Natural killer cell (primary cell): Measurements from ENCODE around the gene SURF4. TPM values are rescaled to one million over a fixed set of nuclear protein-coding genes. Genes with fewer than 3 reads are reported as not detected.

Experiments used
- ATAC-seq, 3 donors: fragments of 150-1000 bp in 2 of 3; fragments of 200-7000 bp in 1 of 3; cut with Tn5 transposase; 1 replicate in 1 of 3; 2 replicates in 2 of 3; pipeline ENCODE4 v1.10.0; 2021; ENCODE audit warnings: mild to moderate bottlenecking in 2 of 3, moderate library complexity in 2 of 3
- DNase-seq, 2 donors: peaks; one replicate each; pipeline versions ENCODE4 v3.0.0 to v3.0.0-alpha.2; 2013 to 2021; ENCODE audit warnings: mixed read lengths in 1 of 2
- H3K27ac ChIP-seq: one replicate; pipeline ENCODE4 v1.5.1; 2013; ENCODE audit warnings: mild to moderate bottlenecking, low read length
- H3K27me3 ChIP-seq: one replicate; pipeline ENCODE4 v1.6.1; 2013; ENCODE audit warnings: low read length; ENCODE audit not compliant: control insufficient read depth, insufficient read depth
- H3K36me3 ChIP-seq: one replicate; pipeline ENCODE4 v1.6.1; 2013; ENCODE audit warnings: low read length; ENCODE audit not compliant: control insufficient read depth, insufficient read depth
- H3K4me1 ChIP-seq: one replicate; pipeline ENCODE4 v1.6.1; 2013; ENCODE audit warnings: low read length; ENCODE audit not compliant: control insufficient read depth, insufficient read depth
- H3K4me3 ChIP-seq: one replicate; pipeline ENCODE4 v1.5.1; 2013; ENCODE audit warnings: low read length
- H3K9me3 ChIP-seq: one replicate; pipeline ENCODE4 v1.6.1; 2013; ENCODE audit warnings: low read length; ENCODE audit not compliant: control insufficient read depth, insufficient read depth
- H3K27ac Mint-ChIP-seq, 2 donors: one replicate each; pipeline ENCODE4 v1.8.0; 2022; ENCODE audit warnings: mild to moderate bottlenecking in 2 of 2, mixed read lengths in 2 of 2, moderate library complexity in 1 of 2
- H3K27me3 Mint-ChIP-seq, 2 donors: one replicate each; pipeline ENCODE4 v1.8.0; 2022; ENCODE audit warnings: low read depth in 2 of 2, mixed read lengths in 2 of 2
- H3K36me3 Mint-ChIP-seq: one replicate; pipeline ENCODE4 v1.8.0; 2022; ENCODE audit warnings: mixed read lengths
- H3K4me1 Mint-ChIP-seq, 2 donors: one replicate each; pipeline ENCODE4 v1.8.0; 2022; ENCODE audit warnings: mixed read lengths in 2 of 2
- H3K4me3 Mint-ChIP-seq: one replicate; pipeline ENCODE4 v1.8.0; 2022; ENCODE audit warnings: mild to moderate bottlenecking, moderate library complexity, mixed read lengths
- H3K9me3 Mint-ChIP-seq, 2 donors: one replicate each; pipeline ENCODE4 v1.8.0; 2022; ENCODE audit warnings: mixed read lengths in 2 of 2
- CTCF ChIP-seq: fragments of 200-600 bp; IDR thresholded peaks from one replicate; pipeline ENCODE4 v1.8.0; 2022; ENCODE audit warnings: antibody characterized with exemption
- WGBS: methylation state at CpG from one replicate; pipeline ENCODE4 v1.1.7; 2013; ENCODE audit warnings: missing lambda C conversion rate; ENCODE audit not compliant: insufficient coverage; 5-methylcytosine and 5-hydroxymethylcytosine counted together
- intact Hi-C: fragments of 100-400 bp; cut with micrococcal nuclease; formaldehyde crosslinking; loops from one replicate; pipeline ENCODE4 v1.14.2; 2022
- total RNA-seq, 4 donors: library from RNA; stranded (reverse); fragments of 120-200 nt in 1 of 4; gene quantifications; one replicate each; pipeline versions ENCODE4 v1.2.3 to v1.2.4, GENCODE V29; 2013 to 2022

Gene SURF4
- total RNA-seq, 3 donors from 2014 or later (not counting 1 experiment from before 2014, with no cell fraction given) = 111 to 135 (median 114) TPM

- ATAC-seq (no peak), DNase-seq (no peak)
- intact Hi-C loops = no loop called here
- 96% methylated on average over 13 of the region's 13 CpGs for whole genome bisulfite sequencing
- no peaks in the 10 kb centered on the region for H3K27me3 Mint-ChIP-seq
- Histone ChIP-seq H3K9me3 (no peaks in the 10 kb centered on the region), H3K4me1 (peaks cover 36% of the 10 kb centered on the region), H3K27me3 (no peaks in the 10 kb centered on the region), H3K36me3 (peaks cover 14% of the 10 kb centered on the region), H3K4me3 (no peak overlapping the region), H3K27ac (no peak overlapping the region)
- H3K9me3 Mint-ChIP-seq = no peaks in the 10 kb centered on the region
- H3K4me1 Mint-ChIP-seq = peaks cover 44 to 54% of the 10 kb centered on the region in 2 donors
- H3K27ac Mint-ChIP-seq = peak overlapping the region in 1 of 2 donors; percentile 84
- H3K4me3 Mint-ChIP-seq = peak overlapping the region; percentile 90
- no peak for TF ChIP-seq CTCF
- H3K36me3 Mint-ChIP-seq = no peaks in the 10 kb centered on the region
Measured at GRCh38 chr9:133419005-133419404, 43.1 kb upstream of the SURF4 start.

- TF ChIP-seq CTCF = no peak
- H3K27ac ChIP-seq = peak within 1 kb of the TSS; percentile 90
- intact Hi-C loops = no loop called here
- under 1% methylated on average over 75 of the region's 75 CpGs for WGBS
- no peaks in the 10 kb centered on the region for H3K9me3 ChIP-seq
- H3K36me3 ChIP-seq = peaks cover 19% of the 10 kb centered on the region
- Mint-ChIP-seq H3K36me3 (no peaks in the 10 kb centered on the region), H3K4me3 (peak within 1 kb of the TSS; percentile 90), H3K4me1 (peaks cover 44 to 58% of the 10 kb centered on the region in 2 donors), H3K9me3 (no peaks in the 10 kb centered on the region), H3K27ac (peak within 1 kb of the TSS; percentile 84 to 89), H3K27me3 (no peaks in the 10 kb centered on the region)
- peak within 1 kb of the TSS; percentile 80 for H3K4me3 ChIP-seq
- ATAC-seq (peak; percentile 86 to 89 (median 89)), DNase-seq (peak; percentile 74 to 91)
- no peaks in the 10 kb centered on the region for H3K27me3 ChIP-seq
- H3K4me1 ChIP-seq = peaks cover 36% of the 10 kb centered on the region
Measured at GRCh38 chr9:133417541-133418461, 41.9 kb upstream of the SURF4 start, which contains the start of gene REXO4. REXO4 (minus strand) TSS chr9:133418010; CDS start chr9:133417844, 166 bp downstream.

DNA sequence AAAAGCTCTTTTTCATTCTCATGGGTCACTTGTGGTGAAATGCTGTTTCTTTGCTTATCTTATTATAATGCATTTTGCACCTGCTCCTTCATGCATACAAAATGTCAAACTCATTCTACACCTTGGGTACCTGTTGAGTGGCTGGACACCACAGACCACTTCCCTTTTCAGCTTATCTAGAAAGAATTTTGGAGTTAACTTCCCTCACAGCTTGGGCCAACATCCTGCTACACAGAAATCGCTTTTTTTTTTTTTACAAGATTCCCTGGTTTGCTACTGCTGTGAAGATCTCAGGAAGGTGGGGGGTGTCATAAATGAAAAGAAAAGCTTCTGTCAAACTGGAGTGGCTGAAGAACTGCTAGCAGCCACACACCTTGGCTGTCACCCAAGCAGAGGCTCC, 39.3 kb upstream of the SURF4 start:
- H3K9me3 Mint-ChIP-seq = no peaks in the 10 kb centered on the region
- no peaks in the 10 kb centered on the region for H3K27me3 Mint-ChIP-seq
- H3K27ac ChIP-seq = no peak overlapping the region
- H3K4me3 ChIP-seq = no peak overlapping the region
- H3K9me3 ChIP-seq = no peaks in the 10 kb centered on the region
- H3K36me3 Mint-ChIP-seq = peaks cover 9% of the 10 kb centered on the region
- WGBS = no CpG with 5 or more reads among the region's 1 CpG
- peak overlapping the region in 1 of 2 donors; percentile 36 for H3K27ac Mint-ChIP-seq
- peaks cover 44 to 58% of the 10 kb centered on the region in 2 donors for H3K4me1 Mint-ChIP-seq
- intact Hi-C loops = no loop called here
- TF ChIP-seq CTCF = no peak
- DNase-seq = no peak
- H3K4me3 Mint-ChIP-seq = no peak overlapping the region
- H3K27me3 ChIP-seq = no peaks in the 10 kb centered on the region
- H3K36me3 ChIP-seq = peaks cover 43% of the 10 kb centered on the region
- no peak for ATAC-seq
- peaks cover 30% of the 10 kb centered on the region for H3K4me1 ChIP-seq
